Upper lobe of left lung (tissue), 4 donors: ENCODE data around the gene CA9.

Experiments used
- CTCF ChIP-seq, 6 experiments: fragments of 450-650 bp in 4 of 6; fragments of 200-600 bp in 2 of 6; sonication (generic) in 2 of 6; IDR thresholded peaks; one replicate each; pipeline ENCODE4 v1.5.1; 2016 to 2019; ENCODE audit warnings: antibody characterized with exemption in 6 of 6
- EP300 ChIP-seq, 4 donors: sonication (generic); formaldehyde crosslinking; IDR thresholded peaks; one replicate each; pipeline ENCODE4 v1.5.1; 2017; ENCODE audit warnings: antibody characterized with exemption in 4 of 4, control low read depth in 2 of 4

- TF ChIP-seq CTCF (IDR thresholded peaks at IDR 0.05) (no peak), EP300 (IDR thresholded peaks at IDR 0.05) (no peak)
Observed at GRCh38 chr9:35680331-35681105, 6.8 kb downstream of the CA9 start.
